NT2/D1 (cell line): ENCODE data around the gene CEP112.

ENCODE experiments used
- DNase-seq: peaks from one replicate; pipeline ENCODE4 v3.0.0-alpha.2; 2011; ENCODE audit warnings: low read depth, low spot score
- H3K27me3 ChIP-seq: 2 replicates; pipeline ENCODE4 v1.6.0; 2011; ENCODE audit warnings: mild to moderate bottlenecking; ENCODE audit not compliant: insufficient read length, insufficient read depth
- H3K36me3 ChIP-seq: 2 replicates; pipeline ENCODE4 v1.6.1; 2011; ENCODE audit warnings: mild to moderate bottlenecking, low read length, mixed read lengths; ENCODE audit not compliant: insufficient read depth, insufficient read length
- H3K4me1 ChIP-seq: 2 replicates; pipeline ENCODE4 v1.5.1; 2011; ENCODE audit not compliant: insufficient read depth, insufficient read length
- H3K4me3 ChIP-seq: 2 replicates; pipeline ENCODE4 v1.5.1; 2011; ENCODE audit warnings: low read depth; ENCODE audit not compliant: insufficient read length
- H3K9ac ChIP-seq: 2 replicates; pipeline ENCODE4 v1.6.0; 2011; ENCODE audit warnings: low read depth; ENCODE audit not compliant: insufficient read length
- H3K9me3 ChIP-seq: 2 replicates; pipeline ENCODE4 v1.5.1; 2011; ENCODE audit warnings: mild to moderate bottlenecking, low read length; ENCODE audit not compliant: insufficient read depth
- SUZ12 ChIP-seq: IDR thresholded peaks from 2 replicates; pipeline ENCODE4 v1.6.1; 2011; ENCODE audit not compliant: insufficient read length, insufficient read depth; ENCODE audit errors: extremely low read depth
- YY1 ChIP-seq: IDR thresholded peaks from 2 replicates; pipeline ENCODE4 v1.6.1; 2011; ENCODE audit not compliant: insufficient read length, insufficient read depth
- ZNF274 ChIP-seq: IDR thresholded peaks from 2 replicates; pipeline ENCODE4 v1.6.1; 2011; ENCODE audit warnings: mild to moderate bottlenecking, low read depth, low read length

Gene CEP112

DNA sequence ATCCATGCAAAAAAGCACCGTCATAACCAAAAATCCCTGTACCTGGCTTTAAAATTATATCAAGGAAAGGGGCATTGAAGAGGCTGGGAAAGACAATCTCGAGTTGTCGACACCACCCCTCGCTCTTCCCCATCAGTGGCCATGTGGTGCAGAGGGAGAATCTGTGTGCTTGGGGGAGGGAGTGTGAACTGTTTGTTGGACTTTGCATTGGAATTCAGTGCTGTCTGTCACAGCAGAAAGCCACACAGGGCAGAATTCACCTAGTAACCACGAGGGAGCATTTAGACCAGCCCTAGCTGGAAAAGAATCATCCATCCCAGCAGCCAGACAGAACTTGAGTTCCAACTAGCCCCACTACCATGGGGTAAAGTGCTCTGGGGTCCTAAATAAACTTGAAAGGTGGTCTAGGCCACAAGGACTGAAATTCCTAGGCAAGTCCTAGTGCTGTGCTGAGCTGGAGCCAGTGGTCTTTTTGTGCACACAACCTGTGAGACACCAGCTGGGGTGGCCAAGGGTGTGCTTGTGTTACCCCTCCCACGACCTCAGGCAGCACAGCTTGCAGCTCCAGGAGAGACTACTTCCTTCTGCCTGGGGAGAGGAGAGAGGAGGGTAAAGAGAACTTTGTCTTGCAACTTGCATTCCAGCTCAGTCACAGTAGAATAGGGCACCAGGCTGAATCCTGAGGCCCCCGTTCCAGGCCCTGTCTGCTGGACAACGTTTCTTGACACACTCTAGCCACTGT lies 11.5 kb upstream of the CEP112 start:
- TF ChIP-seq YY1, result no peak
- TF ChIP-seq ZNF274, result no peak
- no peak for TF ChIP-seq SUZ12
- Histone ChIP-seq H3K9me3 (peaks cover 15% of the 10 kb centered on the region; the same call in 1 of the 2 replicates), H3K4me1 (no peaks in the 10 kb centered on the region), H3K4me3 (no peak overlapping the region), H3K36me3 (no peaks in the 10 kb centered on the region), H3K9ac (no peak overlapping the region), H3K27me3 (no peaks in the 10 kb centered on the region)
- DNase-seq, result no peak

- no peak overlapping the region for H3K9ac ChIP-seq
- peaks cover 15% of the 10 kb centered on the region; the same call in 1 of the 2 replicates for H3K9me3 ChIP-seq
- H3K4me3 ChIP-seq, result no peak overlapping the region
- no peaks in the 10 kb centered on the region for H3K36me3 ChIP-seq
- no peak for TF ChIP-seq SUZ12
- TF ChIP-seq YY1, result no peak
- TF ChIP-seq ZNF274, result no peak
- DNase-seq, result no peak
- no peaks in the 10 kb centered on the region for H3K27me3 ChIP-seq
- H3K4me1 ChIP-seq, result no peaks in the 10 kb centered on the region
Measured at GRCh38 chr17:66200685-66201092, 8.8 kb upstream of the CEP112 start.

- Histone ChIP-seq H3K9me3 (peaks cover under 1% of the 10 kb centered on the region; the same call in 1 of the 2 replicates), H3K27me3 (no peaks in the 10 kb centered on the region), H3K4me1 (no peaks in the 10 kb centered on the region), H3K4me3 (no peak overlapping the region), H3K36me3 (no peaks in the 10 kb centered on the region), H3K9ac (no peak overlapping the region)
- no peak for DNase-seq
- TF ChIP-seq YY1, result no peak
- no peak for TF ChIP-seq ZNF274
Measured at GRCh38 chr17:66198242-66198641, 6.3 kb upstream of the CEP112 start.

GRCh38 chr17:66192378-66192687 lies 400 bp upstream of the CEP112 start:
- Histone ChIP-seq H3K27me3 (peaks cover 3% of the 10 kb centered on the region), H3K9me3 (no peaks in the 10 kb centered on the region), H3K9ac (no peak overlapping the region), H3K4me1 (no peaks in the 10 kb centered on the region), H3K4me3 (no peak overlapping the region), H3K36me3 (no peaks in the 10 kb centered on the region)
- TF ChIP-seq SUZ12 (no peak), ZNF274 (no peak), YY1 (no peak)
- DNase-seq, result no peak

DNA sequence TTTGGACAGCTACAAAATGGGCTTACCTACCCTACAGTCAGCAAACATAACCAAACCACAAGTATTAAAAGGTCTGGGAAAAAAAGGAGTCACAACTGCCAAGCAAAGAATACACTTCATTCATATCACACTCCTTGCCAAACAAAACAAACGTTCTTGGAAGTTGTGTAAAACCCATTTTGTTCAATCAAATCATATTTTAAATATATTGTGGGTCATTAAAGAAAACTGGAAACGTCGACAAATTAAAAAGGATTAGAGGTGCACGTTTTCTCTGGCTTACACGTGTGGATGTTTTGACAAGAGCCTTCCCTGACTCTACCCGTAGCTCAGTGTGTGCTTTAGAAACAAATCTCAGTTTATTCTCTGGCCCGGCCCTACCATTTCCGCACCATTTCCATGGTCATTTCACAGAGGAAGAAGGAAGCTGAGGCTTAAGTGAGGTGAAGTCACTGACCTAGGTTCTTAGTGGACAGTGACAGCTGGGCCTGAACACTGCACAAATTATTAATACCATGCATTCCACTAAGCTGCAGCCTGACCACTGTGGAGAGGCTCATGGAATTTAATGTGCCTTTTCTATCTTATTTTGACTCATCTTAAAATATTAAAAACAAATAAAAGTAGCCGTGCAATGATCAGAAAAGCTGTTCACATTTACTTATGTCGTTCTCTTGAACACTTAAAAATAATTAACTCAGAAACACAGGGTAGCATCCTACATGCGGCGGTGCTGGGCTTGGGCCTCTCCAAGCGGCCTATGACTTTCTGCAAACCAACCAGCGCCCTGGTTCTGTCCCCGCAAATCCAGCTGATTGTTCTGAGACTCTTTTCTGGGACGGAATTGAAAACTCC lies 968 bp downstream of the CEP112 start:
- H3K36me3 ChIP-seq, result no peaks in the 10 kb centered on the region
- peak overlapping the region; percentile 80 for H3K4me3 ChIP-seq
- peaks cover 3% of the 10 kb centered on the region for H3K27me3 ChIP-seq
- no peaks in the 10 kb centered on the region for H3K9me3 ChIP-seq
- no peak for DNase-seq
- H3K4me1 ChIP-seq, result no peaks in the 10 kb centered on the region
- TF ChIP-seq YY1 (no peak), SUZ12 (no peak), ZNF274 (no peak)
- H3K9ac ChIP-seq, result peak overlapping the region; percentile 86

- Histone ChIP-seq H3K4me3 (no peak overlapping the region), H3K9me3 (0 out of 2 replicates have a peak, but pooled peaks cover 3% of the 10 kb centered on the region), H3K36me3 (no peaks in the 10 kb centered on the region), H3K27me3 (peaks cover 3% of the 10 kb centered on the region), H3K9ac (no peak overlapping the region), H3K4me1 (no peaks in the 10 kb centered on the region)
- TF ChIP-seq YY1 (no peak), SUZ12 (no peak), ZNF274 (no peak)
- no peak for DNase-seq
Measured at GRCh38 chr17:66187718-66188117, 4.2 kb downstream of the CEP112 start.

GRCh38 chr17:66185862-66186261 lies 6.1 kb downstream of the CEP112 start:
- H3K27me3 ChIP-seq, result no peaks in the 10 kb centered on the region
- no peak for TF ChIP-seq SUZ12
- no peak for TF ChIP-seq YY1
- TF ChIP-seq ZNF274, result no peak
- H3K4me3 ChIP-seq, result no peak overlapping the region
- 0 out of 2 replicates have a peak, but pooled peaks cover 3% of the 10 kb centered on the region for H3K9me3 ChIP-seq
- peaks cover 7% of the 10 kb centered on the region for H3K36me3 ChIP-seq
- no peaks in the 10 kb centered on the region for H3K4me1 ChIP-seq
- H3K9ac ChIP-seq, result no peak overlapping the region
- DNase-seq, result no peak
